Stomach (tissue), 9 donors: ENCODE measurements around the gene NEK10. TPM values are rescaled to one million over a fixed set of nuclear protein-coding genes. Genes with fewer than 3 reads are reported as not detected.
A peak's percentile ranks its signal among the peaks of the same experiment; 100 is the strongest.

Experiments
- DNase-seq, 2 donors: peaks; one replicate each; pipeline versions ENCODE4 v3.0.0 to v3.0.0-alpha.2; 2013 to 2019
- H3K27ac ChIP-seq, 5 donors: fragments of 200-600 bp in 4 of 5; sonication (generic) in 4 of 5; one replicate each; pipeline ENCODE4 v1.5.1; 2013 to 2019; ENCODE audit warnings: mild to moderate bottlenecking in 1 of 5, moderate library complexity in 1 of 5
- H3K27me3 ChIP-seq, 3 donors: fragments of 200-600 bp; sonication (generic); one replicate each; pipeline ENCODE4 v1.5.1; 2017 to 2019; ENCODE audit warnings: mixed run types in 1 of 3
- H3K36me3 ChIP-seq, 4 donors: fragments of 200-600 bp; sonication (generic); 1 replicate in 3 of 4; 2 replicates in 1 of 4; pipeline ENCODE4 v1.5.1; 2016 to 2019
- H3K4me1 ChIP-seq, 4 donors: fragments of 200-600 bp; sonication (generic); one replicate each; pipeline ENCODE4 v1.5.1; 2016 to 2019
- H3K4me3 ChIP-seq, 4 donors: fragments of 200-600 bp; sonication (generic) in 3 of 4; one replicate each; pipeline ENCODE4 v1.5.1; 2016 to 2019; ENCODE audit warnings: mild to moderate bottlenecking in 1 of 4
- H3K9me3 ChIP-seq, 4 donors: fragments of 200-600 bp; sonication (generic); one replicate each; pipeline ENCODE4 v1.5.1; 2016 to 2019
- CTCF ChIP-seq, 7 experiments: fragments of 450-650 bp in 4 of 7; fragments of 200-600 bp in 3 of 7; sonication (generic) in 3 of 7; IDR thresholded peaks; one replicate each; pipeline ENCODE4 v1.5.1; 2016 to 2019; ENCODE audit warnings: antibody characterized with exemption in 7 of 7, control low read depth in 2 of 7, mild to moderate bottlenecking in 1 of 7
- EP300 ChIP-seq: sonication (generic); formaldehyde crosslinking; IDR thresholded peaks from one replicate; pipeline ENCODE4 v1.6.1; 2017; ENCODE audit warnings: antibody characterized with exemption
- POLR2A ChIP-seq, 4 donors: fragments of 450-650 bp; IDR thresholded peaks; one replicate each; pipeline ENCODE4 v1.6.1; 2016; ENCODE audit warnings: antibody characterized with exemption in 4 of 4, control low read depth in 2 of 4, mild to moderate bottlenecking in 1 of 4, moderate library complexity in 1 of 4
- POLR2AphosphoS5 ChIP-seq, 3 donors: sonication (generic); formaldehyde crosslinking; IDR thresholded peaks; one replicate each; pipeline ENCODE4 v1.6.1; 2016; ENCODE audit warnings: antibody characterized with exemption in 3 of 3
- WGBS, 5 donors: extraction: QIAGEN DNeasy Blood & Tissue Kit in 3 of 5; methylation state at CpG; one replicate each; pipeline versions ENCODE4 v1.1.5 to v1.1.7; 2013 to 2018; 5-methylcytosine and 5-hydroxymethylcytosine counted together
- intact Hi-C: fragments of 100-400 bp; cut with DNase I; formaldehyde crosslinking; loops from one replicate; pipeline ENCODE4 v1.15.1; 2023; ENCODE audit warnings: low total_unique reads
- polyA plus RNA-seq, 3 donors: library from polyadenylated mRNA; stranded (reverse); fragments of 200-250 nt; gene quantifications; one replicate each; pipeline ENCODE4 v1.2.3, GENCODE V29; 2013
- total RNA-seq, 5 donors: library from RNA; depleted of rRNA; stranded (reverse); fragments of >200 nt; gene quantifications; one replicate each; pipeline versions ENCODE4 v1.1.0 to v1.2.3, GENCODE V29; 2014 to 2016
- donor health status: healthy with polysubstance abuse.
- donor health status: Bipolar disorder and iron deficiency.
- donor health status: healthy.

The NEK10 gene
- total and polyA plus RNA-seq, 8 donors, result 0.61 to 14.3 (median 1.2) TPM; not detected in 3

- intact Hi-C loops, result no loop called here
- peaks cover 0 to 17% (median 14%) of the 10 kb centered on the region in 4 donors for H3K4me1 ChIP-seq
Measured at GRCh38 chr3:27326629-27327545, 42.3 kb downstream of the NEK10 start.

GRCh38 chr3:27326202-27326601 lies 43.0 kb downstream of the NEK10 start:
- DNase-seq, result no peak
- H3K4me1 ChIP-seq, result peaks cover 0 to 17% (median 14%) of the 10 kb centered on the region in 4 donors
- H3K27ac ChIP-seq, result peak overlapping the region in 4 of 5 donors; percentile 30 to 71 (median 64)
- no peaks in the 10 kb centered on the region for H3K36me3 ChIP-seq
- H3K27me3 ChIP-seq, result no peaks in the 10 kb centered on the region
- 51 to 92% (median 81%) methylated on average over 1 of the region's 1 CpG for whole genome bisulfite sequencing, 5 donors
- no peaks in the 10 kb centered on the region for H3K9me3 ChIP-seq
- TF ChIP-seq POLR2AphosphoS5 (IDR thresholded peaks at IDR 0.05) (no peak), POLR2A (IDR thresholded peaks at IDR 0.05) (no peak), EP300 (no peak), CTCF (IDR thresholded peaks at IDR 0.05) (no peak)
- intact Hi-C loops, result no loop called here
- no peak overlapping the region for H3K4me3 ChIP-seq

More at GRCh38 chr3:27326629-27327545, 42.3 kb downstream of the NEK10 start:
- H3K27ac ChIP-seq, result peak overlapping the region in 3 of 5 donors; percentile 63 to 71 (median 64)
- H3K4me3 ChIP-seq, result no peak overlapping the region
- peak in 1 of 2 donors; percentile 75 for DNase-seq
- 72 to 89% (median 79%) methylated on average over 8 of the region's 8 CpGs for WGBS, 5 donors
- H3K27me3 ChIP-seq, result no peaks in the 10 kb centered on the region
- H3K36me3 ChIP-seq, result no peaks in the 10 kb centered on the region
- TF ChIP-seq POLR2A (IDR thresholded peaks at IDR 0.05), result no peak
- peak in 2 of 3 donors; percentile 14 to 72 for TF ChIP-seq POLR2AphosphoS5 (IDR thresholded peaks at IDR 0.05)
- TF ChIP-seq EP300, result no peak
- no peak for TF ChIP-seq CTCF (IDR thresholded peaks at IDR 0.05)
- no peaks in the 10 kb centered on the region for H3K9me3 ChIP-seq

- peak overlapping the region in 4 of 5 donors; percentile 30 to 71 (median 64) for H3K27ac ChIP-seq
- 78 to 91% (median 80%) methylated on average over 1 of the region's 1 CpG for WGBS, 5 donors
- intact Hi-C loops, result no loop called here
Measured at GRCh38 chr3:27325419-27325818, 43.8 kb downstream of the NEK10 start.

More at GRCh38 chr3:27325419-27325818, 43.8 kb downstream of the NEK10 start:
- Histone ChIP-seq H3K4me3 (no peak overlapping the region), H3K27me3 (no peaks in the 10 kb centered on the region), H3K4me1 (peaks cover 0 to 20% (median 14%) of the 10 kb centered on the region in 4 donors), H3K9me3 (no peaks in the 10 kb centered on the region), H3K36me3 (no peaks in the 10 kb centered on the region)
- DNase-seq, result no peak
- TF ChIP-seq POLR2A (IDR thresholded peaks at IDR 0.05) (no peak), EP300 (no peak), POLR2AphosphoS5 (IDR thresholded peaks at IDR 0.05) (no peak), CTCF (IDR thresholded peaks at IDR 0.05) (no peak)
